ENCODE measurements around the gene ILKAP.

ILKAP gene

GRCh38 chr2:238247002-238247822 lies 43.7 kb upstream of the ILKAP start:
- Histone ChIP-seq H3K9me3 (ENCODE audit: insufficient read depth, low read length) (no peaks in the 10 kb centered on the region), H3K36me3 (ENCODE audit: insufficient read depth, insufficient read length, low read length) (peaks cover 27% of the 10 kb centered on the region)
- DNase-seq (ENCODE audit: low read depth, low spot score): no peak

DNA sequence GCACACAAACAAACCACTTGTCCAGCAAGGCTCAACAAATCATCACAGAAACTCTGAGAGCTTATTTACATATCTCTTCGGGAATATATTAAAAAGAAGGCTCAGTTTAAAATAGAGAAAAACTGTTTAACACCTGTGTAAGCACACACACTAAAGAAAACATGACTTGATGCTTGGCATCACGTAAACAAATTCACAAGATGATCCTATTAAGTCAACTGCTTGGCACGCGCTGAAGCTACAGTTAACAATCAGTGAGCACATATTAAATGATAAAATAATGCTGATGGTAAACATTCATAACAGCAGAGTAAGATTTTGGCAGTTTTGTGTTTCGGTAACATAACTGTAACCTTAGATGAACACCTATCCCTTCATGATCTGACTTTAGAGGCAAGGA lies 40.7 kb upstream of the ILKAP start:
- H3K9ac ChIP-seq (ENCODE audit: insufficient read length, low read depth): no peak overlapping the region
- no peak for DNase-seq (ENCODE audit: low read depth, low spot score)
- H3K27me3 ChIP-seq (ENCODE audit: insufficient read depth, insufficient read length): peaks cover 21% of the 10 kb centered on the region
- H3K4me3 ChIP-seq (ENCODE audit: insufficient read length, low read depth): no peak overlapping the region
- H3K36me3 ChIP-seq (ENCODE audit: insufficient read depth, insufficient read length, low read length): peaks cover 8% of the 10 kb centered on the region
- TF ChIP-seq SUZ12 (IDR thresholded peaks at IDR 0.05; ENCODE audit: extremely low read depth, insufficient read depth, insufficient read length) (no peak), YY1 (IDR thresholded peaks at IDR 0.05; ENCODE audit: insufficient read depth, insufficient read length) (no peak), ZNF274 (IDR thresholded peaks at IDR 0.05; ENCODE audit: low read depth, low read length) (no peak)
- no peaks in the 10 kb centered on the region; the same call in 1 of the 2 replicates for H3K9me3 ChIP-seq (ENCODE audit: insufficient read depth, low read length)
- peaks cover 8% of the 10 kb centered on the region for H3K4me1 ChIP-seq (ENCODE audit: insufficient read depth, insufficient read length)

More at GRCh38 chr2:238247002-238247822, 43.7 kb upstream of the ILKAP start:
- H3K9ac ChIP-seq (ENCODE audit: insufficient read length, low read depth): no peak overlapping the region
- peaks cover 8% of the 10 kb centered on the region for H3K4me1 ChIP-seq (ENCODE audit: insufficient read depth, insufficient read length)
- H3K27me3 ChIP-seq (ENCODE audit: insufficient read depth, insufficient read length): peaks cover 7% of the 10 kb centered on the region
- no peak overlapping the region for H3K4me3 ChIP-seq (ENCODE audit: insufficient read length, low read depth)
- no peak for TF ChIP-seq YY1 (IDR thresholded peaks at IDR 0.05; ENCODE audit: insufficient read depth, insufficient read length)
- TF ChIP-seq ZNF274 (IDR thresholded peaks at IDR 0.05; ENCODE audit: low read depth, low read length): no peak

DNA sequence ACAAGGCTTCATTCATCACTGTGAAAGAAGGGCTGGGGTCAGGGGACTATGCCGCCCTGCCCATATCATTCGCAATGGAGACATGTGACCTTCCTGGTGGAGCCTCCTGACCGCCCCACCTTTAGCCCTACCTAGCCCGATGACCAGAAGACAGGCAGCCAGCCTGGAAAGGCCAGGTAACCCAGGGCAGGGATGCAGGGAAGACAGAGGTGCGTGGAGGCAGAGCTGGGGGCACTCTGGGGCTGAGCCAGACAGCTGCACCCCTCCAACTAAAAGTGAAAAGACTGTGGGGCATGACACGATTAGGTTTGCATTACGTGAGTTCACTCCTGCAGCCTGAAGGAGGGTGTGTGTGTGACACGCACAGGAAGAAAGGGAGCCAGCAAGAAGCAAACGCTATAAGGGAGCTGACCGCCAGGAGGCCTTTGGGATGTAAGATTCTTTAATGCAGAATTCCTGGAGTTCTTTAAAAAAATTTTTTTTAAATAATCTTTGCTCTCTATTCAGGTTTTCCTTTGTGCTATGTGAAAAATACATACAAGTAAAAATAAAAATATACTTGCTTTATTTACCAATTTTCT lies 40.1 kb upstream of the ILKAP start:
- peaks cover 11% of the 10 kb centered on the region for H3K4me1 ChIP-seq (ENCODE audit: insufficient read depth, insufficient read length)
- H3K9me3 ChIP-seq (ENCODE audit: insufficient read depth, low read length): peaks cover 5% of the 10 kb centered on the region; the same call in 1 of the 2 replicates
- peak overlapping the region; percentile 63 for H3K9ac ChIP-seq (ENCODE audit: insufficient read length, low read depth)
- TF ChIP-seq YY1 (IDR thresholded peaks at IDR 0.05; ENCODE audit: insufficient read depth, insufficient read length): no peak
- no peak for TF ChIP-seq SUZ12 (IDR thresholded peaks at IDR 0.05; ENCODE audit: extremely low read depth, insufficient read depth, insufficient read length)
- no peak for TF ChIP-seq ZNF274 (IDR thresholded peaks at IDR 0.05; ENCODE audit: low read depth, low read length)
- DNase-seq (ENCODE audit: low read depth, low spot score): no peak
- no peak overlapping the region for H3K4me3 ChIP-seq (ENCODE audit: insufficient read length, low read depth)
- H3K27me3 ChIP-seq (ENCODE audit: insufficient read depth, insufficient read length): peaks cover 26% of the 10 kb centered on the region
- peaks cover 8% of the 10 kb centered on the region for H3K36me3 ChIP-seq (ENCODE audit: insufficient read depth, insufficient read length, low read length)

DNA sequence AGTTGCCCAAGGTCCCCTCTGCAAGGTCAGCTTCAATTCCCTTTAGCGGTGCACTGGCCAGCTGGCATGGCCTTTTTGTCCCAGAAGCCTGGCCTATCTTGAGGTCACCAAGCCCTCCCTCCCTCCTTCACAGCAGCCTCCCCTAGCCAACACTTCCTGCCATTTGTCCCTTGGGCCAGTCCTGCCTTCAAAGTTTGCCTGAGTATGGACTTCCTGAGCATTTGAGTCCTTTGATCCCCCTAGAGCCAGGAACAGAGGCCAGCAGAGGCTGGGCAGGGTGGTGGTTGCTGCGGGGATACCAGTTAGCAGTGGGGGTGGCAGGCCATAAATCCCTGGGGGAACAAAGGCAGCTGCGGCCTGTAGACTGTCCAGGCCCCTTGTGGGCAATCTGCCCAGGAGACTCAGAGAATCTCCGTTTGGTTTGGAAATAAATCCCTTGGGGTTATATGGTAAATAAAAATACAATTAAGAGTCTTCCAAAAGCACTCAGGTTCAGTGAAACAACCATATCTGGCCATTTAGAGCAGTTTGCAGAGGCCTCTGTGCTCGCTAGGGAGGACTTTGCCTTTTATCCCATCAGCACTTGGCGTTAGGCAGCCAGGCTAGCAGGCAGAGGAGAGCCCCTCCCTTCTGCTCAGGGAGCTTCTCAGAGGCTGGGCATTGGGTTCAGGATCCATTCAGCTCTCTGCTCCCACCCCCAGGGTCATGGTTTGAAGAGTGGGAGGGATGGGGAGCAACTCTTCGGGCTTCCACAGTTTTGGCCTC lies 39.4 kb upstream of the ILKAP start:
- Histone ChIP-seq H3K4me1 (ENCODE audit: insufficient read depth, insufficient read length) (peaks cover 11% of the 10 kb centered on the region), H3K9ac (ENCODE audit: insufficient read length, low read depth) (no peak overlapping the region), H3K4me3 (ENCODE audit: insufficient read length, low read depth) (no peak overlapping the region), H3K9me3 (ENCODE audit: insufficient read depth, low read length) (peaks cover 6% of the 10 kb centered on the region; the same call in 1 of the 2 replicates), H3K27me3 (ENCODE audit: insufficient read depth, insufficient read length) (peaks cover 31% of the 10 kb centered on the region), H3K36me3 (ENCODE audit: insufficient read depth, insufficient read length, low read length) (peaks cover 8% of the 10 kb centered on the region)
- DNase-seq (ENCODE audit: low read depth, low spot score): no peak
- no peak for TF ChIP-seq ZNF274 (IDR thresholded peaks at IDR 0.05; ENCODE audit: low read depth, low read length)
- no peak for TF ChIP-seq YY1 (IDR thresholded peaks at IDR 0.05; ENCODE audit: insufficient read depth, insufficient read length)
- no peak for TF ChIP-seq SUZ12 (IDR thresholded peaks at IDR 0.05; ENCODE audit: extremely low read depth, insufficient read depth, insufficient read length)

DNA sequence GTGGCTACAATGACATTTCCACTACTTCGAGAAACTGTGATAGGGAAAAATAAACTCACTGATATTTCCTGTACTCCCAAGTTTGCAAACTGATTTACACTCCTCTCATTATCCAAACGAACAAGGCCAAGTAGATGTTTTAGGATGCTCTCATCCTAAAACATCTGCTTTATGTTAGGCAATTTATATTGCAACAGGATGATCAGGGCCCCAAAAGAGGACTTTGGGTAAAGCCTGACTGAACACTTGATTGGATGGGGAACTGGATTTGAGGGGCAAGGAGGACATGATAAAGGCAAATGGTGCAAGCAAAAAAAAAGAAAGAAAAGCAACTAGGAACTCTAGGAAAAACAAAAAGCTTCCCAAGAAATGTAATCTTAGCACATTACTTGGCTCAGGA lies 38.5 kb upstream of the ILKAP start:
- no peak for DNase-seq (ENCODE audit: low read depth, low spot score)
- TF ChIP-seq ZNF274 (IDR thresholded peaks at IDR 0.05; ENCODE audit: low read depth, low read length) (no peak), YY1 (IDR thresholded peaks at IDR 0.05; ENCODE audit: insufficient read depth, insufficient read length) (no peak), SUZ12 (IDR thresholded peaks at IDR 0.05; ENCODE audit: extremely low read depth, insufficient read depth, insufficient read length) (no peak)
- Histone ChIP-seq H3K27me3 (ENCODE audit: insufficient read depth, insufficient read length) (peaks cover 39% of the 10 kb centered on the region), H3K4me1 (ENCODE audit: insufficient read depth, insufficient read length) (peaks cover 11% of the 10 kb centered on the region), H3K36me3 (ENCODE audit: insufficient read depth, insufficient read length, low read length) (peaks cover 8% of the 10 kb centered on the region), H3K4me3 (ENCODE audit: insufficient read length, low read depth) (no peak overlapping the region), H3K9me3 (ENCODE audit: insufficient read depth, low read length) (peaks cover 6% of the 10 kb centered on the region; the same call in 1 of the 2 replicates), H3K9ac (ENCODE audit: insufficient read length, low read depth) (no peak overlapping the region)

DNA sequence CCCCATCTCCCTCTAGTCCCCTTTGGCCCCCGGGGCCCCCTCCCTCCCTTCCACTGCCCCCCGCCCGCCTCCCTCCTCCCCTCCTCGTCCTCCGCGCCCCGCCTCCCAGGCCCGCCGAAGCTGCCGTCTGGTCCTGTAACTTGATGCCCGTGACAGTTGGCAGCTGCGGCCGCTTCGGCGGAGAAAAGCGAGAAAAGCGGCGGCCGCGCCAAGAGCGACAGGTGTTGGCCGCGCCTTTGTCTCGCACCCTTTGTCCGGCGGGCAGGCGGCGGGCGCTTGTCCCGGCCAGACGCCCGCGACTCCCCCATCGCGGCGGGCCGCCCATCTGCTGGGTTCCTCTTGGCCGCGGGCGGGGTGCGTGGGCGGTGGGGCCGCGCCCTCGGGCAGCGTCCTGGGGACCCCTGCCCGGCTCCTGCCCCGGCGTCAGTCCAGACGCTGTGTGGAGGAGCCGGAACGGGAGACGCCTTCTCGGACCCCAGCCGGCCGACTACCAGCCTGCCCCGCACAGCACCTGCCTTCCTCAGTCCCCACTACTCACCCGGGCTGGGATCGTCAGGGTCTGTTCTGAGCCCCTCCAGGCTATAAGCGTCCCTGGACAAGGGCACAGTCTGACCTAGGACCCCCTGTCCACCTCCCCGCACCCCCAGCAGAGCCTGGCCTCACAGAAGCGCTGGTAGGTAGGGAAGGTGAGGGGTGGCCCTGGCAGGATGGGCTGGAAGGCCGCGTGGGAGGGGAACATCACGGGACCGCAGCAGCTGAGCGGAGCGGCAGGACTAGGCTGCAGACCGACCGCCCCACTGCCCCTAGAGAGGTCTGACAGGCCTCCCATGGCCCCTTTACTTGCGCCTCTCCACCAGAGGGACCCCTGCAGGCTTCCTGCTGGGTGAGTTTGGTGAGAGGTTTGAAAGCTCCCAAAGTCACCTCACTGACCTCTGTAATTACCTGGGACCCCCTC lies 37.5 kb upstream of the ILKAP start:
- Histone ChIP-seq H3K36me3 (ENCODE audit: insufficient read depth, insufficient read length, low read length) (peaks cover 8% of the 10 kb centered on the region), H3K4me1 (ENCODE audit: insufficient read depth, insufficient read length) (peaks cover 11% of the 10 kb centered on the region), H3K27me3 (ENCODE audit: insufficient read depth, insufficient read length) (peaks cover 39% of the 10 kb centered on the region), H3K9me3 (ENCODE audit: insufficient read depth, low read length) (peaks cover 6% of the 10 kb centered on the region; the same call in 1 of the 2 replicates), H3K4me3 (ENCODE audit: insufficient read length, low read depth) (peak overlapping the region; percentile 41), H3K9ac (ENCODE audit: insufficient read length, low read depth) (peak overlapping the region; percentile 75)
- peak; percentile 62 for DNase-seq (ENCODE audit: low read depth, low spot score)
- TF ChIP-seq SUZ12 (IDR thresholded peaks at IDR 0.05; ENCODE audit: extremely low read depth, insufficient read depth, insufficient read length): no peak
- TF ChIP-seq YY1 (IDR thresholded peaks at IDR 0.05; ENCODE audit: insufficient read depth, insufficient read length): no peak
- TF ChIP-seq ZNF274 (IDR thresholded peaks at IDR 0.05; ENCODE audit: low read depth, low read length): no peak

Measured in NT2/D1 (cell line).